A204.1 (cell line): ENCODE measurements around the gene CKB.

Experiments used
- FAIRE-seq: peaks from 2 replicates; lab custom pipeline; 2012; peaks lifted over from hg19 to GRCh38; lab: Jason Lieb, UNC

Gene CKB

DNA sequence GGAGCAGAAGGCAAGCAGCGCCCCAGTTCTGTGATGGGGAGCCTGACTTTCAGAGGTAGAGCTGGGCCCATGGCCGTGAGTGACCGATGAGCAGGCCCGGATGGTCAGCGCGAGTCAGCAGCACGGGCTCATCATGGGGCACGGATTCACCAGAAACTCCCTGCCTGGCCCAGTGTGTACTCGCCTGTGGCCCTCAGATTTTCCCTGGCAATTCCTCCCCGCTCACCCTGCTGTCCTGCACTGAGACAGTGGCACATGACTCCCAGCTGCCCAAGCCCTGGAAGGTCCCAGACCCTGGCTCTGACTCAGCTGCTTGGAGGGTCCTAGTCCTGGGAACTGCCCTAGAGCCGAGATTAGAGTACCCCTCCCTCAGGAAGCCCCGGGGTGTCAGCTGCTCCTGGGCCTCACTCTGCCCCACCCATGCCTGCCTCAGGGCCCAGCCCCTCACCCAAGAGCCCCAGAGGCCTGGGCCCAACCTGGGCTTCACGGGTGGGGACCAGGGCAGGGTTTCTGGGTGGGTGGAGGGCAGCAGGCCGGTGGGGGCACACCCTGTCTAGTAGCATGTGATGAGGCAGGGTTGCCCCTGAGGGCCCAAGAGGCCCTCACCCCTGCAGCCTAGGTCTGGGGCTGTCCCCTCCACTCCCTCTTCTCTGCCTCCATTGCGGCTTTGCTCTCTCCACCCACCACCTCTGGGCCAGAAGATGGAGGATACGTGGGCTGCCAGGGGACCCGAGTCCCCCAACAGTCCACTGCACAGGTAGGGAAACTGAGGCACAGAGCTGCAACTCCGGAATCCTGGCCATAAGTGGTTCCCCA, 14.8 kb upstream of the CKB start:
- no peak for FAIRE-seq

DNA sequence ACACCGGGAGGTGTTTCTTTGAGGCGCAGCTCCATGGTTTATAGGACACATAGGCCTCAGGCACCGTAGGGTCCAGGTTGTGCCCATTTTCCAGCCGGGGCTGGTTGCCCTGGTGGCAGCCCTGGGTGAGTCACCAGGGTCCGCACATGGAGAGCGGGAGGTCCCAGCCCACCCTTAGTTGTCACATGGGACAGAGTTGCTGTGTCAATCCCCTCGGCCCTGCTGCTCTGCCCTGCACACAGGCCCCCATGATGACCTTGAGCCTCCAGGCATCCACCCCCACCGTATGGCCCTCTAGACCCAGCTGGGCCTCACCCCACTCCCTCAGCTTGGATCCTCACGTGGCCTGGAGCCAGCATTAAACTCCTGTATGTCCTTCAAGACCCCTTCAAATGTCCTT, 14.1 kb upstream of the CKB start:
- no peak for FAIRE-seq

DNA sequence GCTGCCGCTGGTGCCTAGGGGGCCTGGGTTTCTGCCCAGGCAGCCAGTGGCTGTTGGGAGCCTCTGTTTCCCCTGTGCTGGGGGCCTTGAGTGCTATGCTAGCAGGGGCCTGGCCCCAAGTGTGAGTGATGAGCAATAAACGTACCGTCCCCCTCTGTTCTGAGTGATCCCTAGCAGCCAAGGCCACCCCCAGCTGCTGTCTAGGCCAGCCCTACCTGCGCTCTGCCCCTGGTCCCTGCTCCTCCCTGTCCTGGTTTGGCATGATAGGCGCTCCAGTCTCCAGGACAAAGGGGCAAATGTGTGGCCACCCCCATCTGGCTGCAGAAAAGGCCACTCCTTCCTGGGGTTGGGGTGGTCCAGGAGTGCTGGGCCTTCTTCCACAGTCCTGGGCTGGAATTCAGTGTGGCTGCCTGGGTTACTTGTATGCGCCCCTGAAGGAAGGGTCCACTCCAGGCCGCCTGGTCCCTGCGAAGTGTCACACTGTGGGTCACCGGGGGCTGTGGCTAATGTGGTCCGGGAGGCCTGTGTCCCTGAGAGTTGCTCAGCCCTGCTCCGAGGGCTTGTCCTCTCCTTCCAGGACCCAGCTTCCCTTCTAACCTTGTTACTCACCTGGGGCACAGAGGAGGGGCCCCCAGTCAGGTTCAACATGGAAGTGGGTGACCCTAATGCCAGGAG, 13.4 kb upstream of the CKB start:
- FAIRE-seq: no peak

GRCh38 chr14:103535081-103535890, 12.7 kb upstream of the CKB start:
- no peak for FAIRE-seq

GRCh38 chr14:103534576-103535061, 12.0 kb upstream of the CKB start:
- no peak for FAIRE-seq

GRCh38 chr14:103533999-103534575, 11.5 kb upstream of the CKB start:
- FAIRE-seq: no peak

DNA sequence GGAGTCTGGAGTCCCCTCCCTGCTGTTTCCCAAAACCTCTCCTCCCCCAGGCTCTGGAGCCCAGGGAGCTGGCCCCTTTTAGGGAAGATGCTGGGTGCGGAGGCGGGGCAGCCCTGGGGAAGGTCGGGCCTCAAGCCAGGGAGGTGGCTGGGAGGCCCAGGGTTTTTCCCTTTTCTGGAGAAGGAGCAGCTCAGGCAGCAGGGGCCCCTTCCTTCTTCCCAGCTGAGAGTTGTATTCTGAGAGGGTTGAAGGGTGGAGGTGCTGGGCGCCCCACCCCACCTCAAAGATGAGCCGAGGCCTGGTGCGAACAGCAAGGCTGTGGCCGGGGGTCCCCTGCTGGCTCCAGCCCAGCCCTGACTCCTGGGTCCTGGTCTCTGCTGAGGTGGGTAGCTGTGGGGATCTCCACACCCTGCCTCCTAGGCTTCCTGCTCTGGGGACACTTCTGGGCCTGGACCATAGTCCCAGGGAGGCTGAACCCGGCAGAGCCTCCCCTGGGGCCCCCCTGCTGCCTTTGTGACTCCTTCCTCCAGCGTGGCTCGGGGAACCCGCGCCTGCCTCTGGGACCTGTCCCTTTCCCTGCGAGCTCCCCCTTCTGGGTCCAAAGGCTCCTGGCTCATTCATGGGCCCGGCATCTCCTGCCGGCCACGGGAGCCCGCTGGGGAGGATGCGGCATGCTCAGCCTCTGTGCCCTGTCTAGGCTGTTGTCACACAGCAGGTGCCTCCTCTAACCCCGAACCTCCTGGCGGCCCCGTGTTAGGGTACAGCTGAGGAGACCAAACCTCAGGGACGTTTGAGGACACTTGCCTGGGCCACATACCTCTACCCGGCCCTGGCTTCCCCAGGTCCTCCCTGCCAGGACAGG, 10.7 kb upstream of the CKB start:
- FAIRE-seq: no peak

DNA sequence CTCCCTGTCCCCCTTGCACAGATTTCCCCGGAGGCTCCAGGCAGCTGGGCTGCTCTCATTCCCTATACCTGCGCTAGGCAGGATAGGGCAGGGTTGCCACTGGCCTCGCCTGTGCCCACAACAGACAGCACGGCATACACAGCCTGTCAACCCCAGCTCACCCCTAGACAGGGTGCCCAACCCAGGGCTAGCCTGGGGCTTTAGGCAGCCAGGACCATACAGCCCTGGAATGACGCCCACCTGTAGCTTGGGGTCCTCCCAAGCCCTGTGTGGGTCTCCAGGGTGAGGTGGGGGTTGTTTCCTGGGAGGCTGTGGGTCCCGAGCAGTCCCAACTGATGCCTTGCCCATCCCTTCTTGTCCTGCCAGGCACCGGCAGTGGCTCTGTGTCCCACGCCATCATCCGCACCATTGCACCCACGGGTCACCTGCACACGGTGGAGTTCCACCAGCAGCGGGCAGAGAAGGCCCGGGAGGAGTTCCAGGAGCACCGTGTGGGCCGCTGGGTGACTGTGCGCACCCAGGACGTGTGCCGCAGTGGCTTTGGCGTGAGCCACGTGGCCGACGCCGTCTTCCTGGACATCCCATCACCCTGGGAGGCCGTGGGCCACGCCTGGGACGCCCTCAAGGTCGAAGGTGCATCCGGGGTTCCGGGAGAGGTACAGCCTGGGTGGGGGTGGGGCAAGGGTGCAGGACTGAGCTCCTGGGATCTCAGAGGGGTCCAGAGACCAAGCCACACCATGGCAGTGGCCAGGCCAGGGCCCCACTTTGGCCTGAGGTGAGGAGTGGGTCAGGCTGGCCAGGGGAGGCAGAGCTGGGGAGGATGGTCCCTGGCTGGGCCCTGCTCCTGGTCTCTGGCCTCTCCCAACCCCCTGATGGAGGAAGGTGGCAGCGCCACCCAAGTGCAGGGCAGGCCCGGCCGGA, 9.8 kb upstream of the CKB start:
- no peak for FAIRE-seq

DNA sequence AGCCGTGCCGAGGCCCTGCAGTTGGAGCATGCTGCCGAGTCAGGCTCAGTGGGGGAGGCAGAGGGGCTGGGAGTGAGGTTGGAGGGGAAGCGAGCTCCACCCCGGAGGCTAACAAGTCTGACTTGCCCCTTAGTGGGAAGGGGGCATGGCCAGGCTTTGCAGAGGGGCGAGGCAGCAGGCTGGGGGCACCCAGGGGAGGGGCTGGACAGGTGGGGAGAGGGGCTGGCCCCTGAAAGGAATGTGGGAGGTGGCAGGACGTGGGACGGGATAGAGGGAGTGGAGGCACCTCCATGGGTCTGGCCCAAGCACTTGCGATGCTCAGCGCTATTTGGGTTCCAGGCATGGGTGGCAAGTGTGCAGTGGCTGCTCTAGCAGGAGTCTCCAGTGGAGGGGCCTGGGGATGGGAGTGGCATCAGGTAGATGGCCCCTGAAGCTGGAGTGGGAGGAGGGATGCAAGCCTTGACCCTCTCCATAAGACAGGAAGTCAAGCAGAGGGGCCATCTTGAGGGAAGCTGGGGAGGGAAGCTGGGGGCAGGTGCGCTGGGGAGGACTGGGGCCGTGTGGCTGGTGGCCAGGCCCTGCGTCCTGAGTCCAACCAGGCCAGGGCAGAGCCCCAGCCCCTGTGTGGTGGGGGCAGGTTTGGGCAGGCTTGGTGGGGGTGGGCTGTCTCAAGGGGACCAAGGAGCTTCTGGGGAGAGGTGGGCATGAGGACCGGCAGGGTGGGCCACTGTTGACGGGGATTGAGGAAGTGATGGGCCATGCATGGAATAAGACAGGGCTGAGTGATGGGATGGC, 9.0 kb upstream of the CKB start:
- FAIRE-seq: no peak

GRCh38 chr14:103530831-103531230, 8.2 kb upstream of the CKB start:
- FAIRE-seq: no peak

DNA sequence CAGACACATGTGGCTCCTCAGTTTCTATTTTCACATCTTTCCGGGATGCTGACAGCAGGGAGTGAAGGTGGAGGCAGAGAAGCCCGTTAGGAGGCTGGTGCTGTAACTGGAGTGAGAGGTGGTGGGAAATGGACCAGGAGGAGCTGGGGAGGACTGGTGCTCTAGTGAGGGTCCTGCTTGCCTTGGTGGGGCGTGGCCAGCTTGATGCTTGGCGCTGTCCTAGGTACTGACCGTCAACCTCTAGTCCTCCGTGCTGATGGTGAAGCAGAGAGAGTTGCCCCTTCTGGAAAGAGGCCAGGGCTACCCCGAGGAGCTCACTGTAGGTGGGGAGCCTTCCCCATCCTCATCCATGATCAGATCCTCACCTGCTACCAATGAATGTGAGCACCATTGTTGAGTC, 7.8 kb upstream of the CKB start:
- no peak for FAIRE-seq

- no peak for FAIRE-seq
These were observed 7.0 kb upstream of the CKB start for GRCh38 chr14:103529383-103530365.

DNA sequence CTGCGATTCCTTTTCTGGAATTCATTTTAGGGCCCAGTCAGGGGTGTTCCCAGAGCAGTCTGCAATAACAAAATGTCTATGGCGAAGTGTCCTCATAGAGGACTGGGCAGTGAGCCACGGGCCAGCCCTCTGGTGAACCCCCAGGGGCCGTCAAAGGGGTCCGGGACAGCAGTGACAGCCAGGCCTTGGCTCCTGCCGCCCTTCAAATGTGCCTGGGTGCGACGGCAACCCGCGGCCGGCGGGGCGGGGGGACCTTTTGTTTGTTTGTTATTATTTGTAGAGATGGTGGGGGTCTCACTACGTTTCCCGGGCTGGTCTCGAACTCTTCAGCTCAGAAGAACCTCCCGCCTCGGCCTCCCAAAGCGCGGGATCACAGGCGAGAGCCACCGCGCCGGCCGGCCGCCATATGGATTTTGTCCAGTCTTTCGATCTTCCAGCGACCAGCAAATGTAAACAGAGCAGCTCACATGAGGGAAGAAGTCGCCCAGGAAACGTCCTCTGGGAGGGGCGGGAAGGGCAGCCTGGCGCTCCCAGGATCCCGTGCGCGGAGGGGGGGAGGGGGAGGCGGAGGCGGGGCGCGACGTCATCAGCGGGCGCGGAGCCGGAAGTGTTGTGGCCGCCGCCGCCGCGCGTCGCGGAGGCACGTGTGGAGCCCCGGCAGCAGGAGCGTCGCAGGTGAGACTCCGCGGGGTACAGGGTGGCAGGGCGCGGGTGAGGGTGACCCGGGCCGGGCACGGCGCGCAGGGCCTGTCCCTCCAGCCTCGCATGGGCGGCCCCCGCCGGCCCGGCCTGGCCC, 6.2 kb upstream of the CKB start, which contains the start of gene TRMT61A:
Gene TRMT61A, plus strand, starts transcription at position 610 of the 796 bp plus-strand sequence. CDS start 783 bp downstream, outside the sequence.
- FAIRE-seq: no peak

DNA sequence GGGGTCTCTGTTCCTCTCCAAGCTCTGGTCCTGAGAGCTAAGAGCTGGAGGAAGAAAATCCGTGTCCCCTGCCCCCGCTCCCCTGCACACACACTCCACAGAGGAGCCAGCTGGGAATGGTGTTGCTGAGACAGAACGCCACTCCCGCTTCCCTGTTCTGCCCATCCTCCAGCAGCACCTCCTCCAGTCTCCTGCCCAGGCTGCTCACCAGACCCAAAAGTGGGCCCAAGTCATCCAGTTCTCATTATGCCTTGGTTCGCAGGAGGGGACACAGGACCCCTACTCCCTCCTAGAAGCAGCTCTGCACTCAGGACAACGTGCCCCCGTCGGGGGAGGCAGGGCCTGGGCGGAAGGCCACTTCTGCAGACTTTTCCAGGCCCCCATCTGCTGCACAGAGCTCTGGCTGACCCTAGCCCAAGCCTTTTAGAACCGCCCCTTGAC, 5.5 kb upstream of the CKB start:
- no peak for FAIRE-seq

DNA sequence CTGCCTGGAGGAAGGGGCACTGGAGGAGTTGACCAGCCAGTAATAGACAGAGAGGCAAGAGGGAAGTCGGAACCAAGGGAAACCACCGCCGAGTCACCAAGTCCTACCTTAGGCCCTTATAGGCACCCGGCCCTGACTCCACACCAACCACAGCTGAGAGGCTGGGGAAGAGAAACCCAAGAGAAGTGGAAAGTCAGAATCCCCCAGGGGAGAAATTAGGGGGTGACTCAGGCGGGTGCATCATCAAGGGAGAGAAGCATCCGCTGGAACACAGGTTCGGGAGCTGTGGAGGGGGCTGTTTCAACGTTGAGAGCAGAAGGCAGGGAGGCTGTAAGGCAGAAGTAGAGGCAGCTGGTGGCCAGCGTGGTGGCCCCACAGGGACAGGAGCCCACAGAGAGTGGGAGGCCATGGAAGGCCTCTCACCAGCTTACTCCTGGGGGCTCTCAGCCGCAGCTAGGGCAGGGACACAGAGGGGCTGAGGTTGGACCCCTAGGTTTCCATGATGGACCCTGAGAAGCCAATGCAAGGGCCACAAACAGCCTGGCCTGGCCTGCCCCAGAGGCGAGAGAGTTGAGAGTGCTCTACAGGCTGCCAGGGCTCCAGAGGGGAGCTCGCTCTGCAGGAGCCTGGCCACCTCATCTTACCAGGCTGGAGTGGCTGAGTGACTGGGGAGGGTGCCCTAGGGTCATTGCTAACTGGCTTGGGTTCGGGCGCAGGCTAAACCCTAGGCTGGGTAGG, 4.9 kb upstream of the CKB start:
- no peak for FAIRE-seq

DNA sequence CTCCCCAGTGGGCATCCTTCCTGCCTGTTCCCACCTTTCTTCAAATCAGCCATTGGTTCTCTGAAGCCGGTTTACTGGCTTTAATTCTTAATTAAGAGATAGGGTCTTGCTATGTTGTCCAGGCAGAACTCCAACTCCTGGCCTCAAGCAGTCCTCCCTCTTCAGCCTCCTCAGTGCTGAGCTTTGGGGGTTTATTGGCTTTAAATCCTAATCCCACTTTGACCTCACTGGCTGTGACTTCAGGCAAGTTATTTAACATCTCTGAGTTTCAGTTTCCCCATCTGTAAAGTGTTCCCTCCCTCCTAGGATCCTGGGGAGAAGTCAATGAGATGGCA, 4.3 kb upstream of the CKB start:
- no peak for FAIRE-seq
